ENCODE measurements around the gene NINL.

GRCh38 chr20:25490656-25491445 lies 94.5 kb downstream of the NINL start:
- TF ChIP-seq CTCF (conservative IDR thresholded peaks at IDR 0.05; ENCODE audit: low read depth, low read length), result no peak
- no peak for TF ChIP-seq EZH2 (IDR thresholded peaks at IDR 0.05; ENCODE audit: borderline replicate concordance, low read depth, low read length, poor library complexity, severe bottlenecking)

All from A673 (cell line).